ENCODE measurements around the gene PPP1R15A.
"Not testable (repeated sequence)": the region's sequence is repeated elsewhere in the genome, so short reads cannot be mapped to it uniquely, and the experiment has no call there.

PPP1R15A gene

GRCh38 chr19:48887861-48888612 is 15.8 kb downstream of the PPP1R15A start:
- Mint-ChIP-seq H3K9me3 (no peaks in the 10 kb centered on the region), H3K27me3 (peaks cover 18% of the 10 kb centered on the region), H3K4me3 (no peak overlapping the region), H3K4me1 (ENCODE audit: low read depth) (no peaks in the 10 kb centered on the region), H3K27ac (no peak overlapping the region), H3K36me3 (ENCODE audit: low read depth) (no peaks in the 10 kb centered on the region)
- no peak for DNase-seq

GRCh38 chr19:48889496-48889895 is 17.3 kb downstream of the PPP1R15A start:
- not testable (repeated sequence) for H3K36me3 Mint-ChIP-seq (ENCODE audit: low read depth); H3K4me1 Mint-ChIP-seq (ENCODE audit: low read depth); DNase-seq; H3K9me3 Mint-ChIP-seq; H3K27ac Mint-ChIP-seq; H3K4me3 Mint-ChIP-seq
- H3K27me3 Mint-ChIP-seq = peaks cover 26% of the 10 kb centered on the region

- no peak overlapping the region for H3K27ac Mint-ChIP-seq
- H3K9me3 Mint-ChIP-seq = no peaks in the 10 kb centered on the region
- no peaks in the 10 kb centered on the region for H3K36me3 Mint-ChIP-seq (ENCODE audit: low read depth)
- no peak overlapping the region for H3K4me3 Mint-ChIP-seq
- DNase-seq = no peak
- H3K4me1 Mint-ChIP-seq (ENCODE audit: low read depth) = peaks cover 8% of the 10 kb centered on the region
- H3K27me3 Mint-ChIP-seq = peaks cover 37% of the 10 kb centered on the region
Observed at GRCh38 chr19:48890551-48890950, 18.3 kb downstream of the PPP1R15A start.

- Mint-ChIP-seq H3K9me3 (no peaks in the 10 kb centered on the region), H3K36me3 (ENCODE audit: low read depth) (peaks cover 2% of the 10 kb centered on the region), H3K4me1 (ENCODE audit: low read depth) (peaks cover 25% of the 10 kb centered on the region)
Observed at GRCh38 chr19:48895226-48895625, 23.0 kb downstream of the PPP1R15A start.

GRCh38 chr19:48896191-48896720 is 24.0 kb downstream of the PPP1R15A start:
- Mint-ChIP-seq H3K36me3 (ENCODE audit: low read depth) (peaks cover 12% of the 10 kb centered on the region), H3K9me3 (no peaks in the 10 kb centered on the region), H3K27ac (peak overlapping the region; percentile 50), H3K4me3 (peak overlapping the region; percentile 29), H3K27me3 (peaks cover 42% of the 10 kb centered on the region), H3K4me1 (ENCODE audit: low read depth) (peaks cover 32% of the 10 kb centered on the region)
- DNase-seq = peak; percentile 69

More at GRCh38 chr19:48895226-48895625, 23.0 kb downstream of the PPP1R15A start:
- H3K27me3 Mint-ChIP-seq = peaks cover 47% of the 10 kb centered on the region
- H3K4me3 Mint-ChIP-seq = peak overlapping the region; percentile 29
- no peak overlapping the region for H3K27ac Mint-ChIP-seq
- no peak for DNase-seq

- H3K27me3 Mint-ChIP-seq = peaks cover 34% of the 10 kb centered on the region
- peaks cover 39% of the 10 kb centered on the region for H3K4me1 Mint-ChIP-seq (ENCODE audit: low read depth)
- H3K36me3 Mint-ChIP-seq (ENCODE audit: low read depth) = peaks cover 19% of the 10 kb centered on the region
- DNase-seq = no peak
- no peak overlapping the region for H3K27ac Mint-ChIP-seq
- no peaks in the 10 kb centered on the region for H3K9me3 Mint-ChIP-seq
- H3K4me3 Mint-ChIP-seq = no peak overlapping the region
Observed at GRCh38 chr19:48897181-48897580, 25.0 kb downstream of the PPP1R15A start.

GRCh38 chr19:48899386-48899749 is 27.1 kb downstream of the PPP1R15A start:
- not testable (repeated sequence) for DNase-seq
- peak overlapping the region; percentile 48 for H3K4me3 Mint-ChIP-seq

GRCh38 chr19:48899781-48900476 is 27.7 kb downstream of the PPP1R15A start, which contains the start of gene NUCB1:
NUCB1 (plus strand) TSS chr19:48900312; CDS start chr19:48900797, 485 bp downstream.
- DNase-seq = peak; percentile 99
- Mint-ChIP-seq H3K9me3 (no peaks in the 10 kb centered on the region), H3K4me1 (ENCODE audit: low read depth) (peaks cover 39% of the 10 kb centered on the region), H3K27ac (peak within 1 kb of the TSS; percentile 99), H3K27me3 (peaks cover 16% of the 10 kb centered on the region), H3K36me3 (ENCODE audit: low read depth) (peaks cover 34% of the 10 kb centered on the region), H3K4me3 (peak within 1 kb of the TSS; percentile 98)

More at GRCh38 chr19:48899386-48899749, 27.1 kb downstream of the PPP1R15A start:
- not testable (repeated sequence) for H3K9me3 Mint-ChIP-seq
- Mint-ChIP-seq H3K36me3 (ENCODE audit: low read depth) (peaks cover 28% of the 10 kb centered on the region), H3K27ac (peak overlapping the region; percentile 99), H3K4me1 (ENCODE audit: low read depth) (peaks cover 43% of the 10 kb centered on the region), H3K27me3 (peaks cover 21% of the 10 kb centered on the region)

GRCh38 chr19:48900477-48901406 is 28.5 kb downstream of the PPP1R15A start:
- Mint-ChIP-seq H3K27me3 (peaks cover 8% of the 10 kb centered on the region), H3K27ac (peak overlapping the region; percentile 99), H3K4me3 (peak overlapping the region; percentile 98), H3K4me1 (ENCODE audit: low read depth) (peaks cover 34% of the 10 kb centered on the region), H3K9me3 (no peaks in the 10 kb centered on the region), H3K36me3 (ENCODE audit: low read depth) (peaks cover 41% of the 10 kb centered on the region)
- peak; percentile 56 for DNase-seq

- not testable (repeated sequence) for DNase-seq, H3K9me3 Mint-ChIP-seq, H3K27me3 Mint-ChIP-seq
- Mint-ChIP-seq H3K4me1 (ENCODE audit: low read depth) (peaks cover 26% of the 10 kb centered on the region), H3K4me3 (peak overlapping the region; percentile 20), H3K36me3 (ENCODE audit: low read depth) (peaks cover 53% of the 10 kb centered on the region), H3K27ac (peak overlapping the region; percentile 73)
Observed at GRCh38 chr19:48902291-48902690, 30.1 kb downstream of the PPP1R15A start.

GRCh38 chr19:48903788-48904187 is 31.6 kb downstream of the PPP1R15A start:
- Mint-ChIP-seq H3K4me1 (ENCODE audit: low read depth) (peaks cover 26% of the 10 kb centered on the region), H3K36me3 (ENCODE audit: low read depth) (peaks cover 67% of the 10 kb centered on the region)
- H3K9me3 Mint-ChIP-seq, DNase-seq, H3K27me3 Mint-ChIP-seq, H3K4me3 Mint-ChIP-seq, H3K27ac Mint-ChIP-seq: not testable (repeated sequence)

GRCh38 chr19:48905664-48906063 is 33.4 kb downstream of the PPP1R15A start:
- peaks cover 16% of the 10 kb centered on the region for H3K4me1 Mint-ChIP-seq (ENCODE audit: low read depth)
- H3K27me3 Mint-ChIP-seq = no peaks in the 10 kb centered on the region
- no peaks in the 10 kb centered on the region for H3K9me3 Mint-ChIP-seq
- no peak overlapping the region for H3K4me3 Mint-ChIP-seq
- H3K36me3 Mint-ChIP-seq (ENCODE audit: low read depth) = peaks cover 73% of the 10 kb centered on the region
- H3K27ac Mint-ChIP-seq = no peak overlapping the region
- no peak for DNase-seq

GRCh38 chr19:48906324-48906723 is 34.1 kb downstream of the PPP1R15A start:
- Mint-ChIP-seq H3K9me3 (no peaks in the 10 kb centered on the region), H3K27ac (no peak overlapping the region), H3K4me3 (no peak overlapping the region), H3K27me3 (no peaks in the 10 kb centered on the region), H3K4me1 (ENCODE audit: low read depth) (peaks cover 10% of the 10 kb centered on the region), H3K36me3 (ENCODE audit: low read depth) (peaks cover 73% of the 10 kb centered on the region)
- DNase-seq = no peak

GRCh38 chr19:48907671-48908070 is 35.5 kb downstream of the PPP1R15A start:
- Mint-ChIP-seq H3K9me3 (no peaks in the 10 kb centered on the region), H3K27ac (peak overlapping the region; percentile 7), H3K27me3 (no peaks in the 10 kb centered on the region), H3K36me3 (ENCODE audit: low read depth) (peaks cover 75% of the 10 kb centered on the region), H3K4me3 (no peak overlapping the region), H3K4me1 (ENCODE audit: low read depth) (peaks cover under 1% of the 10 kb centered on the region)
- DNase-seq = no peak
